AG09309 (cell line): ENCODE data around the gene PRR15L.

Experiments used
- DNase-seq: peaks from one replicate; pipeline ENCODE4 v3.0.0-alpha.2; 2010; ENCODE audit warnings: low read depth
- H3K4me3 ChIP-seq: 2 replicates; pipeline ENCODE4 v1.5.1; 2011; ENCODE audit warnings: mild to moderate bottlenecking, low read depth, low read length, moderate library complexity; ENCODE audit not compliant: control insufficient read depth
- CTCF ChIP-seq: IDR thresholded peaks from 2 replicates; pipeline ENCODE4 v1.5.1; 2011; ENCODE audit warnings: mild to moderate bottlenecking, low read depth, low read length, inconsistent platforms; ENCODE audit not compliant: insufficient read depth, control insufficient read depth; ENCODE audit errors: missing control alignments

The PRR15L gene

GRCh38 chr17:47917581-47917980 is 40.1 kb downstream of the PRR15L start:
- TF ChIP-seq CTCF = no peak
- no peak overlapping the region for H3K4me3 ChIP-seq
- no peak for DNase-seq

- TF ChIP-seq CTCF = no peak
- H3K4me3 ChIP-seq = no peak overlapping the region
- DNase-seq = no peak
Measured at GRCh38 chr17:47916489-47917208, 41.0 kb downstream of the PRR15L start.

GRCh38 chr17:47915776-47916398 is 41.8 kb downstream of the PRR15L start:
- no peak for TF ChIP-seq CTCF
- H3K4me3 ChIP-seq = no peak overlapping the region
- DNase-seq = no peak

GRCh38 chr17:47914306-47914948 is 43.3 kb downstream of the PRR15L start:
- TF ChIP-seq CTCF = no peak
- no peak overlapping the region for H3K4me3 ChIP-seq
- no peak for DNase-seq

- no peak for TF ChIP-seq CTCF
- H3K4me3 ChIP-seq = no peak overlapping the region
- no peak for DNase-seq
Measured at GRCh38 chr17:47913050-47913449, 44.6 kb downstream of the PRR15L start.

- no peak overlapping the region for H3K4me3 ChIP-seq
- no peak for TF ChIP-seq CTCF
- DNase-seq = no peak
Measured at GRCh38 chr17:47907932-47908562, 49.6 kb downstream of the PRR15L start.
